Lung (tissue), 12 donors: ENCODE measurements around the gene RGS3. TPM values are rescaled to one million over a fixed set of nuclear protein-coding genes. Genes with fewer than 3 reads are reported as not detected.

ENCODE experiments used
- ATAC-seq: fragments of 200-7000 bp; cut with Tn5 transposase; one replicate; pipeline ENCODE4 v1.9.1; 2020; ENCODE audit warnings: moderate number of reproducible peaks; ENCODE audit not compliant: insufficient read depth, low FRiP score
- DNase-seq, 3 donors: peaks; one replicate each; pipeline ENCODE4 v3.0.0-alpha.2; 2013 to 2017
- H3K27ac ChIP-seq, 2 donors: one replicate each; pipeline ENCODE4 v1.5.1; 2013; ENCODE audit warnings: mild to moderate bottlenecking in 2 of 2, moderate library complexity in 2 of 2, control low read depth in 1 of 2, inconsistent platforms in 1 of 2, low read depth in 1 of 2, low read length in 1 of 2
- H3K27me3 ChIP-seq, 3 donors: one replicate each; pipeline ENCODE4 v1.5.1; 2013; ENCODE audit warnings: low read length in 2 of 3; ENCODE audit not compliant: control insufficient read depth in 3 of 3, insufficient read depth in 3 of 3
- H3K36me3 ChIP-seq, 4 donors: one replicate each; pipeline ENCODE4 v1.5.1; 2013; ENCODE audit warnings: low read length in 4 of 4, mild to moderate bottlenecking in 1 of 4, moderate library complexity in 1 of 4; ENCODE audit not compliant: control insufficient read depth in 4 of 4, insufficient read depth in 4 of 4
- H3K4me1 ChIP-seq, 5 donors: one replicate each; pipeline ENCODE4 v1.5.1; 2013; ENCODE audit warnings: low read length in 5 of 5, mild to moderate bottlenecking in 2 of 5, moderate library complexity in 1 of 5; ENCODE audit not compliant: control insufficient read depth in 5 of 5, insufficient read depth in 5 of 5
- H3K4me3 ChIP-seq: one replicate; pipeline ENCODE4 v1.5.1; 2013; ENCODE audit warnings: mild to moderate bottlenecking, control low read depth, moderate library complexity
- H3K9ac ChIP-seq, 2 donors: one replicate each; pipeline ENCODE4 v1.5.1; 2013; ENCODE audit warnings: low read length in 2 of 2, control low read depth in 1 of 2; ENCODE audit not compliant: insufficient read depth in 1 of 2
- H3K9me3 ChIP-seq, 4 donors: one replicate each; pipeline ENCODE4 v1.5.1; 2013; ENCODE audit warnings: low read length in 3 of 4, mild to moderate bottlenecking in 1 of 4, moderate library complexity in 1 of 4; ENCODE audit not compliant: control insufficient read depth in 4 of 4, insufficient read depth in 3 of 4
- WGBS, 2 donors: extraction: QIAGEN DNeasy Blood & Tissue Kit; methylation state at CpG; one replicate each; pipeline ENCODE4 v1.1.7; 2013; 5-methylcytosine and 5-hydroxymethylcytosine counted together
- polyA plus RNA-seq, 2 donors: library from polyadenylated mRNA; stranded (reverse); fragments of 200-250 nt; gene quantifications; one replicate each; pipeline ENCODE4 v1.2.1, GENCODE V29; 2013
- total RNA-seq, 2 donors: library from RNA; depleted of rRNA in 1 of 2; stranded (reverse); fragments of >200 nt in 1 of 2; gene quantifications; one replicate each; pipeline ENCODE4 v1.2.1, GENCODE V29; 2014 to 2021
- TF ChIP-seq, protein P1 (sequence below): IDR thresholded peaks from 2 replicates; pipeline ENCODE4 v1.5.1; 2012; ENCODE audit warnings: mild to moderate bottlenecking; ENCODE audit errors: control extremely low read depth, extremely low read depth
- donor health status: control.
- donor health status: control.
- donor health status: Bipolar disorder and iron deficiency.
- donor health status: healthy.
- donor health status: DM: yes; HTN: yes; CAD: no.

The RGS3 gene
- total and polyA plus RNA-seq, 4 donors = 43.0 to 91.8 (median 73.9) TPM

DNA sequence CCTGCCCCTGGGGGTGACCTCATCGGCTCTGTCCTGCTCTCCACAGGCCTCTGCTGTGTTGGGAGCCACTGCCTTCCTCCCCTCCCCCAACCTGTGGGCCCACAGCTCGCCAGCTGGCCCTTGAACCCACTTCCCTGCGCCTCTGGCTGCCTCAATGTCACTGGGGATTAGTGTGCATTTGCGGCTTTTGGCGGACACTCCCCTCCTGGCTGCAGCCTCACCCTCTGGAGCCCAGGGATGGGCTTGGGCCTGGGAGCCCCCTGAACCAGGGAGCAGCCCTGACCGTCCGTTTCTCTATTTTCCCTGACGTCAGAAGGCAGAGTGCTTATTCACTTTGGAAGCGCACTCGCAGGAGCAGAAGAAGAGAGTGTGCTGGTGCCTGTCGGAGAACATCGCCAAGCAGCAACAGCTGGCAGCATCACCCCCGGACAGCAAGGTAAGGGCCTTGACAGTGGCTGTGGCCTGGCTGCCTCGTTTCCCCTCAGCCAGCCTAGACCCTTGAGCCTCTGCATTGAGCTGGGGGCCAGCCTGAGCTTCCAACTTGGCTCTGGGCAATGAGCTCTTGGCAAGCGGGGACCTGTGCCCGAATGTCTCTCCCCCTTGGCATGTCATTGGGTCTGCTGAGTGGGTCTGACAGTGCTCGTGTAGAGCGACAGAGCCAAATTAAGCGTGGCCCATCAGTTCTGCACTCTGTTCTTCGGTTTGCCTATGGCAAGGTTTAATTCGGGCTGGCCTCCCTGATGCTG lies 73.1 kb downstream of the RGS3 start:
- Histone ChIP-seq H3K27ac (peak overlapping the region in 1 of 2 donors; percentile 76), H3K9ac (no peak overlapping the region), H3K36me3 (peaks cover 0 to 21% (median 0%) of the 10 kb centered on the region in 4 donors), H3K4me1 (peaks cover 0 to 25% (median 3%) of the 10 kb centered on the region in 5 donors), H3K27me3 (no peaks in the 10 kb centered on the region), H3K9me3 (no peaks in the 10 kb centered on the region), H3K4me3 (no peak overlapping the region)
- ATAC-seq = no peak
- TF ChIP-seq, protein P1, sequence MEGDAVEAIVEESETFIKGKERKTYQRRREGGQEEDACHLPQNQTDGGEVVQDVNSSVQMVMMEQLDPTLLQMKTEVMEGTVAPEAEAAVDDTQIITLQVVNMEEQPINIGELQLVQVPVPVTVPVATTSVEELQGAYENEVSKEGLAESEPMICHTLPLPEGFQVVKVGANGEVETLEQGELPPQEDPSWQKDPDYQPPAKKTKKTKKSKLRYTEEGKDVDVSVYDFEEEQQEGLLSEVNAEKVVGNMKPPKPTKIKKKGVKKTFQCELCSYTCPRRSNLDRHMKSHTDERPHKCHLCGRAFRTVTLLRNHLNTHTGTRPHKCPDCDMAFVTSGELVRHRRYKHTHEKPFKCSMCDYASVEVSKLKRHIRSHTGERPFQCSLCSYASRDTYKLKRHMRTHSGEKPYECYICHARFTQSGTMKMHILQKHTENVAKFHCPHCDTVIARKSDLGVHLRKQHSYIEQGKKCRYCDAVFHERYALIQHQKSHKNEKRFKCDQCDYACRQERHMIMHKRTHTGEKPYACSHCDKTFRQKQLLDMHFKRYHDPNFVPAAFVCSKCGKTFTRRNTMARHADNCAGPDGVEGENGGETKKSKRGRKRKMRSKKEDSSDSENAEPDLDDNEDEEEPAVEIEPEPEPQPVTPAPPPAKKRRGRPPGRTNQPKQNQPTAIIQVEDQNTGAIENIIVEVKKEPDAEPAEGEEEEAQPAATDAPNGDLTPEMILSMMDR = no peak
- WGBS, 2 donors = 90 to 94% methylated on average over 21 of the region's 21 CpGs
- DNase-seq = peak; percentile 33 to 66 (median 44)

DNA sequence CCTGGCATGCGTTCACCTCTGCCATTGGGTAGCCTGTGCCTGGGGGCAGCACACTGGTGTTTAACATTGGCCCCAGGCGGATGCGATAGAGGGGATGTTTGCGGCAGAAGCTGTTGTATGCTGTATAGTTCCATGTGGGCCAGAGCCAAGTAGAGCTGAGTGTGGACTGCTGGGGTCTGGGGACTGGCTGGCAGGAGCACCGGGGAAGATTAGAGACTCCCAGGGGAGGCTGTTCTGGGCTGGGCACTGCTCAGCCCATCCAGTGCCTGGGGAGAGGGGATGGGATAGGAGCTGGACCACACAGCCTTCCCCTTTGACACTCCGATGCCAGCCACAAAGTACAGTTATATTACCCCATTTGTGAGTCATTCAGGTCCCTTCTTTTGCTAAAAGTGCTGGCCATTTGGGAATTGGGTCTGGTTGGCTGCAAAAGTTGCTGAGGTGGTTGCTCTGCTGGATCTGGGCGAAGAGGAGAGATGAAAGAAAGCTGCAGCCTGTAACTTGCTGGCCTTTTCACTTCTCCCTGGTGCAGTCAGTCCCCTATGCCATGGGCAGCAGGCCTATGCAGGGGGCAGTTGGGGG lies 73.8 kb downstream of the RGS3 start:
- ATAC-seq (no peak), DNase-seq (peak in 1 of 3 donors; percentile 59)
- Histone ChIP-seq H3K36me3 (peaks cover 0 to 21% (median 0%) of the 10 kb centered on the region in 4 donors), H3K27ac (peak overlapping the region in 1 of 2 donors; percentile 76), H3K4me3 (no peak overlapping the region), H3K4me1 (peaks cover 0 to 25% (median 3%) of the 10 kb centered on the region in 5 donors), H3K27me3 (no peaks in the 10 kb centered on the region), H3K9ac (no peak overlapping the region), H3K9me3 (no peaks in the 10 kb centered on the region)
- TF ChIP-seq, protein P1 = no peak
- WGBS, 2 donors = 90 to 95% methylated on average over 7 of the region's 7 CpGs

DNA sequence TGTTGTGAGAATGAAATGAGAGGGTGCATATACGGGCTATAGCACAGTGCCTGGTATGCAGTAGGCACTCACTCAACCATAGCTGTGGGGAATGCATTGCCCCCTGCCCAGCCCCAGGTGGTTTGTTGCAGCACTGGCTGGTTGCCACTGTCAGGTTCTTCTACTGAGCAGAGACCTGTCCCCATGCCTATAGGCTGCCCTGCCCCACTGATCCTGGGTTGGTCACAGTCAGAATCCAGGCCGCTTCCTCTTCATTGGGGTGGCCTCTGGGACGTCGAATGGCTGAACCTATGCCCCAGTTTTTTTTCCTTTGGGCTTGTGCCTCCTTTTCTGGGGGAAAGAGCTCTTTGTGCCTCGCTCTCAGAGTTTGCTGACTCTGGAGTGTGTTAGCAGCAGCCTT lies 74.6 kb downstream of the RGS3 start:
- ATAC-seq = no peak
- TF ChIP-seq, protein P1 = no peak
- H3K36me3 ChIP-seq = peaks cover 0 to 18% (median 0%) of the 10 kb centered on the region in 4 donors
- WGBS, 2 donors = 82 to 92% methylated on average over 5 of the region's 5 CpGs
- DNase-seq = no peak
- H3K9ac ChIP-seq = no peak overlapping the region
- peaks cover 0 to 25% (median 5%) of the 10 kb centered on the region in 5 donors for H3K4me1 ChIP-seq
- H3K4me3 ChIP-seq = no peak overlapping the region
- peak overlapping the region in 1 of 2 donors; percentile 76 for H3K27ac ChIP-seq
- H3K27me3 ChIP-seq = no peaks in the 10 kb centered on the region
- no peaks in the 10 kb centered on the region for H3K9me3 ChIP-seq
